HG02759 (cell line): ENCODE results near the gene SND1.
"Not testable (repeated sequence)": the region's sequence is repeated elsewhere in the genome, so short reads cannot be mapped to it uniquely, and the experiment has no call there.

Experiments
- ATAC-seq: cut with Tn5 transposase; IDR thresholded peaks from one replicate; pipeline ENCODE4 v1.9.1; 2021; ENCODE audit warnings: mild to moderate bottlenecking, moderate library complexity; ENCODE audit not compliant: unreplicated experiment

Gene SND1

GRCh38 chr7:127900732-127901685 lies 249.0 kb downstream of the SND1 start:
- peak; percentile 38 for ATAC-seq

DNA sequence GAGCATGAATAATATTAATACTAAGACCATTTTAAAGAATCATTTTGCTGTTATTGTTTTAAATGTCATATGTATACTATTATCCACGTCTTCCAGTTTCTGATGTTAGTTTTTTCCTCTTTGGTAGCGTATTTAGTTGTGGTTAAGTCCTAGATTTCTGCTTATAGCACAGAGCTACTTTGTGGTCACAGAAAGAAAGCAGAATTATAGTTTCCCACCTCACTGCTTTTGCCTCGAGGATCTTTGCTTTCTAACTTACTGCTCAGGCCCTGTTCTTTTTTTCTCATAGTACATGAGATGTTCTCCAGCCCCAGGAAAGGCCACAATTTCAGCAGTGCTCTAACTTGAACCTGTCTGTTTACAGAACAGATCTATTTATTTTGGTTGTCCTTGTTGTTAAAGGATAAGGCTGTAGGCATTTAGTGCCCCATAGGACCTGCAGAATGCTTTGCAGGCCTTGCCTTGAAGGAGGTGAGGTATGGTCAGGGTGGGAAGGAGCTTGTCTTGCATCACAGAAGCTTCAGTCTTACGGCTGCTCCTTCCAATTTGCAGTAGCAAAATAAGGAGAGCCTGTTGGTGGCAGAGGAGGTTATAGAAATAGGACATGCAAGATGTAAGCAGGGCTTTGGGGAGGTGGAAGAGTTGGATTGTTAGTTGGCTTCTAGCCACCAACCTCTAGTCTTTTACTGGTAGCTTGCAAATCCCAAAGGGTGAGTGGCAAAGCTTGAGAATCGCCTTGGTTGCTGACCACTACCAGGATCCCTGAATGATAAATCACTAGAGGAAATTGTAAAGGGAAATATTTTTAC lies 250.1 kb downstream of the SND1 start:
- ATAC-seq = peak; percentile 30

GRCh38 chr7:127902753-127903152 lies 250.8 kb downstream of the SND1 start:
- not testable (repeated sequence) for ATAC-seq

- no peak for ATAC-seq
Measured at GRCh38 chr7:127903892-127904669, 252.1 kb downstream of the SND1 start.

DNA sequence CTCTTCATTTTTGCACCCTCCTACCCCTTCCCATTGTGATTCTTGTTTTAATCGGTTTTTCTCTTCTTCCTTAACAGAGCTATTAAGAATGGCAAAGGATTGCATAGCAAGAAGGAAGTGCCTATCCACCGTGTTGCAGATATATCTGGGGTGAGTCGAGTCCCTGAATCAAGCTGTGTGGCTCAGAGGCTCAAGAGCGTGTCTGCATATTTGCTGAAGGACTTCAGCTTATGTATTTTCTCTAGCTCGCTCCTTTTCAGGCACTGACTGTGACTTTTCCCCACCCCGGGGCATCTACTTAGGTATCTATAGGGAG lies 252.6 kb downstream of the SND1 start:
- ATAC-seq = no peak

- ATAC-seq = no peak
Measured at GRCh38 chr7:127905021-127905420, 253.0 kb downstream of the SND1 start.

- ATAC-seq = no peak
Measured at GRCh38 chr7:127905491-127906330, 253.7 kb downstream of the SND1 start.

DNA sequence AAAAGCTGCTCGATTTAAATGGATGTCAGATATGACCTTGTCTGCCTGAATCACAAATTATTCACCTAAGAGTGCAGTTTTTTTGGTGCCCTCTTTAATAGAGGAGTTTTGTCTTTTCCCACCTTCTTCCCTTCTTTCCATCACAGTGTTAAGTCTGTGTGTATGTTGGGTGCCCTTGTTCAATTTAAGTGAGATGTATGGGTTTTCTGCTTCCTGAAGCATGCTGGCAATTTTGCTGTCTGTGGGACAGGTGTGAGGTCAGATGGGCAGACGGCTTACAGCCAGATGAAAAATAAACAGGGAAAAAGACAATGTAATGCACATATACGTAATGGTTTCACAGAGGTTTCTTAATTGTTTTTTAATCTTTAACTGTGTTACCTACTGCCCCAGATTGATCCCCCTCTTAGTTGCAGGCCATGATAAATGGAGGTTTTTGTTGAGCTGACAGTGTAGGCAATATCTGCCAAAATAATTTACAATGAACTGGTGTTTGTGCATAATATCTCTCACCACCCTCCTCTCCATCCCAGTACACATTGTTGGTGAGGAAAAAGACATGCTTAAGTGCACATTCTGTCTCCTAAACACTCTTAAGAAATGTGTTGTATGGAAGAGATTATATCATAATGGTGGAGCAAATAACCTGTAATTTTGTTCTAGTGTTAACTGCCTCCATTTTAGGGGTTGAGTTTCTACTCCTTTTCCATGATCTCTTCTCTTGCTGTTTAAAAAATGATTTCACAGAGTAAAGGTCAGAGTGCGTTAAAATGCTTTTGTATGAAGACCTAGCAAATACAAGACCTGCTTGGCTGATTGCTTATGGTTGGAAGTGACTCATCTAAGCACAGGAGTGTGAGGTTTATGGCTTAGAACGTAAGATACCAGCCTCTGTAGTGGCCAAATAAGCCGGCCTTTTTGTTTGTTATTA lies 255.4 kb downstream of the SND1 start:
- ATAC-seq = no peak

DNA sequence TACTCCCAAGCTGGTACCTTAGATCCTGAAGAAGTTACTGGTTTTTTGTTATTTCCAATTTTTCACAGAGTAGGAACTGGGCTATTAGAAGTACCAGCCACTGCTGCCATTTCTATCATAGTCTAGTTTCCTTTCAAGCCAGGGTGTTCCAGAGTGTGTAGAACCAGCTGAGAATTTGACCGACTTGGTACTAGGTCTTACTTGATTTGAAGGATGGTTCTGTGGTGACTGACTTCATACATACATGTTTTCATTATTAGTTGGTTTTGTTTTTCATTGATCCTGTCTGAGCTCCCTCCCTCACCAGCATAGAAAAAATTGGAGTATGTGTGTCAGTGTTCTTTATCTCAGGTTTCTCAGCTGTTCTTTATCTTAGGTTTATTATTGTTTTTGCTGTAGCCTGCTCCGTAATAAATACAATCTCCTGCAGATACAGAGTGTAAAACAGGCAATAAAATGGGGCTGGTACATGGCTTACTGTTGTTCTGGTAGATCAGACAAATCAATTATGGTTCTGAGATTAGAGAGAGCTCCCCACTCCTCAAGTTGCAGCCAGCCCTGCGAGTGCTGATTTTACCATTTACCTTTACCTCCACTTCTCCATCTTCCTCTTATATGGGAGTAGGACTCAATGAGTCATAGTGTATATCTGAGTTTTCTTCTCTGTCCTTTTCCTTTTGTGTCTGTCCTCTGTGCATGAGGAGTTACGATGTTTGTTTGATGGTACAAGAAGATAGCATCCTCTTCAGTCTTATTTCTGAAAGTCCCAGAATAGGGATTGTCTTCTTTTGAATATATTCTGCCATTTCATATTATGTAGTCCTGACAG lies 256.6 kb downstream of the SND1 start:
- ATAC-seq = no peak

DNA sequence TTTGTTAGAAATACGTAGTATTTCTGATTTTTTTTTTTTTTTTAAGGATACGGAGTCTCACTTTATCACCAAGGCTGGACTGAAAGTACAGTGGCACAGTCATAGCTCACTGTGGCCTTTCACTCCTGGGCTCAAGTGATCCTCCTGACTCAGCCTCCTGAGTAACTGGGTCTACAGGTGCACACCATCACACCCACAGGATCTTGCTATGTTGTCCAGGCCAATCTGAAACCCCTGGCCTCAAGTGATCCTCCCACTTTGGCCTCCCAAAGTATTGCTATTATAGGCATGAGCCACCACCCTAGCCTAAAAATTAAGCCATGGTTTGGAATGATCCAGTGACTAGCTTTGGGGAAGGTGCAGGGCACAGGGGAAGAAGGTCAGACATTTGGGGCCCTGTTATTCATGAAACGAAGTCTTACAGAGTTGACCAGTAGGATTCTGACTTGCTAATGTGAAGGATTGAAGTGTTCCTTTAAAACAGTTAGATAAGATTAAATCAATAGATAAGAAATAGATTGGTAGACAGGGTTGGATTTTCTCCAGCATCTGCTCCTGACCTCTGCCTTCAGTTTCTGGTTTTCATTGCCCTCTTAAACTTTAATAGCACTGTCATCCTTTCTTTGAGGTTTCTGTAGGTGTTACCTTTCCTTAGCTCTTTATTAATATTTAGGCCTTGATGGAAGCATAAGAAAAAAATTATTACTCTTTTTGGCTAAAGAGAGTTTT lies 257.6 kb downstream of the SND1 start:
- no peak for ATAC-seq

DNA sequence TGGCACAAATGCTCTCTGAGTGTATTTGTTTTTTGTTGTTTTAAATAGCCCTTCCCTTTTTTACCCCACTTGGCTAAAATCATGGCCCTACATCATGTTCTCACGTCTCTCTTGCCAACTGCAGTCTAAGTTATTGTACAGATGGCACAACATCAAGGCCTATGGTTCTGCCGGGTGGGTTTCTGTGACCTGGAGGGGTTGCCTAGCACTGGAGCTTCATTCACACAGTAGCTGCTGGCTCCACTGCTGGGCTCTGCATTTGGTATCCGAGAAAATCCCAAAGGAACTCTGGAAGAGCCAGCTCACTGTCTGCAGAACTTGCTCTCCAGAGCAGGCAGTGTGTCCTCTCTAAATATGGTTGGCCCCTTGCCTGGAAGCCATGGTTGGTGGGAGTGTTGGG lies 258.7 kb downstream of the SND1 start:
- ATAC-seq = no peak

DNA sequence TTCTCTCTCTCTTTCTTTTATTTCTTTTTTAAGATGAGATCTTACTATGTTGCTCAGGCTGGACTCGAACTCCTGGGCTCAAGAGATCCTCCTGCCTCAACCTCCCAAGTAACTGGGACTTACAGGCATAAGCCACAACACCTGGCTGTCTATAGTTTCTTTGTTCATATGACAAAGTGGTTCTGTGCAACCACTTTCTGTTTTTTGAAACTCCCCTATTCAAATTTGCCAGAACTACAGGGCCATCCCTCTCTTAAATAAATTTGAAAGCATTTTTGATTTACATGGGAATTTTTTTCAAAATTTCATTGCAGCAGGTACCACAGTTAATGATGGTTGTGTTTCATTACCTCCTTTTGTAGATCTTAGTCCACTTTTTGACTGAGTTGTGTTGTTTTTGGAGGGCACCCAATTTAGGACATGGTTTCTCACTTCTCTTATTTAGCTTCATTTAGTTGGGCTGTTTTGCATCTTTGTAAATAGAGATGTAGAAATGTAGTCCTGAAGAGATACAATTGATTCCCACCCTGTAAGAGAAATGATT lies 260.0 kb downstream of the SND1 start:
- peak; percentile 79 for ATAC-seq

- no peak for ATAC-seq
Measured at GRCh38 chr7:127912901-127913300, 260.9 kb downstream of the SND1 start.

DNA sequence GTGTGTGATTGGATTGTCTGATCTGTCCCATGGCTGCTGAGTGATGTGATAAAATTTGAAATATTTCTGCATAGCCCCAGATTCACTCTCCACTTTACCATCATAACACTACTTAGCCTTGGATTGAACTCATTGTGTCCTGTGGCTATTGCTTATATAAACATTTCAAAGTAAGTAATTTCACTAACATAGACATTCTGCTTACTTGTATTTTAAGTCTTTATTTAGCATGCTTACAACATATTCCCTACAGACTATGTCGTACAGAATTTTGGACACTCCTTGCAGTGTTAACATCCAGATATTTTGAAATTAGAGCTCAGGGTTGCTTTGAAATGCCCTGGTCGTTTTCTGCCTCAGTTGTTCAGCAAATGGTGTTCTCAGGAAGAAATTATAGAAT lies 261.7 kb downstream of the SND1 start:
- no peak for ATAC-seq

- no peak for ATAC-seq
Measured at GRCh38 chr7:127914693-127915092, 262.7 kb downstream of the SND1 start.

DNA sequence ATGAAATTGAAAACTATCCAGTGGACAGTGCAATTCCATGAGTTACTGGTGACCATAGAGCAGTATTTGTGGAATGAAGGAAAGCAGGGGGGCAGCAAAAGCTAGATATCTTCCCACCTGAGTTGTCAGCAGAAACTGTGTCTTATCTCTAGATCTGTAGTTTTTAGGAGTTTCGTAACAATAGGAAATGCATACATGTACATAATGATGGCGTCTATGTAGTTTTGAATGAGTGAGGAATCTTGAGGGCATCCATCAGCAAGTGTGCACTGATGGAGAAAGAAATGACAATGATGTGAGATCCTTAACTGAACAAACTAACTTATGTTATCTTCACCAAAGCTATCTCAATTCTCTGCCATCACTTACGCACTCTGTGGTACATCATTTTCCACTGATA lies 264.7 kb downstream of the SND1 start:
- ATAC-seq = no peak

GRCh38 chr7:127918130-127918529 lies 266.1 kb downstream of the SND1 start:
- no peak for ATAC-seq
